ENCODE results near the gene ZFP36L2.

- no peak for TF ChIP-seq CTCF (IDR thresholded peaks at IDR 0.05)
- TF ChIP-seq POLR2A (IDR thresholded peaks at IDR 0.05), result no peak
- no peak for TF ChIP-seq POLR2AphosphoS5 (IDR thresholded peaks at IDR 0.05; ENCODE audit: insufficient read depth in 1 of 2, low read depth in 1 of 2)
Measured at GRCh38 chr2:43274055-43274454, 47.6 kb upstream of the ZFP36L2 start.

Data from vagina (tissue), 2 donors.